NT2/D1 (cell line): Measurements from ENCODE around the gene FSIP1.

Source experiments
- DNase-seq: peaks from one replicate; pipeline ENCODE4 v3.0.0-alpha.2; 2011; ENCODE audit warnings: low read depth, low spot score
- H3K27me3 ChIP-seq: 2 replicates; pipeline ENCODE4 v1.6.0; 2011; ENCODE audit warnings: mild to moderate bottlenecking; ENCODE audit not compliant: insufficient read length, insufficient read depth
- H3K36me3 ChIP-seq: 2 replicates; pipeline ENCODE4 v1.6.1; 2011; ENCODE audit warnings: mild to moderate bottlenecking, low read length, mixed read lengths; ENCODE audit not compliant: insufficient read depth, insufficient read length
- H3K4me1 ChIP-seq: 2 replicates; pipeline ENCODE4 v1.5.1; 2011; ENCODE audit not compliant: insufficient read depth, insufficient read length
- H3K4me3 ChIP-seq: 2 replicates; pipeline ENCODE4 v1.5.1; 2011; ENCODE audit warnings: low read depth; ENCODE audit not compliant: insufficient read length
- H3K9ac ChIP-seq: 2 replicates; pipeline ENCODE4 v1.6.0; 2011; ENCODE audit warnings: low read depth; ENCODE audit not compliant: insufficient read length
- H3K9me3 ChIP-seq: 2 replicates; pipeline ENCODE4 v1.5.1; 2011; ENCODE audit warnings: mild to moderate bottlenecking, low read length; ENCODE audit not compliant: insufficient read depth
- SUZ12 ChIP-seq: IDR thresholded peaks from 2 replicates; pipeline ENCODE4 v1.6.1; 2011; ENCODE audit not compliant: insufficient read length, insufficient read depth; ENCODE audit errors: extremely low read depth
- YY1 ChIP-seq: IDR thresholded peaks from 2 replicates; pipeline ENCODE4 v1.6.1; 2011; ENCODE audit not compliant: insufficient read length, insufficient read depth
- ZNF274 ChIP-seq: IDR thresholded peaks from 2 replicates; pipeline ENCODE4 v1.6.1; 2011; ENCODE audit warnings: mild to moderate bottlenecking, low read depth, low read length

The FSIP1 gene

GRCh38 chr15:39578851-39579486 is 203.7 kb downstream of the FSIP1 start:
- TF ChIP-seq YY1 = no peak
- no peak for TF ChIP-seq ZNF274
- no peak for TF ChIP-seq SUZ12
- no peak for DNase-seq
- peaks cover 12% of the 10 kb centered on the region for H3K27me3 ChIP-seq
- no peak overlapping the region for H3K4me3 ChIP-seq
- H3K9ac ChIP-seq = no peak overlapping the region
- no peaks in the 10 kb centered on the region for H3K9me3 ChIP-seq
- H3K36me3 ChIP-seq = peaks cover 28% of the 10 kb centered on the region
- H3K4me1 ChIP-seq = peaks cover 9% of the 10 kb centered on the region

DNA sequence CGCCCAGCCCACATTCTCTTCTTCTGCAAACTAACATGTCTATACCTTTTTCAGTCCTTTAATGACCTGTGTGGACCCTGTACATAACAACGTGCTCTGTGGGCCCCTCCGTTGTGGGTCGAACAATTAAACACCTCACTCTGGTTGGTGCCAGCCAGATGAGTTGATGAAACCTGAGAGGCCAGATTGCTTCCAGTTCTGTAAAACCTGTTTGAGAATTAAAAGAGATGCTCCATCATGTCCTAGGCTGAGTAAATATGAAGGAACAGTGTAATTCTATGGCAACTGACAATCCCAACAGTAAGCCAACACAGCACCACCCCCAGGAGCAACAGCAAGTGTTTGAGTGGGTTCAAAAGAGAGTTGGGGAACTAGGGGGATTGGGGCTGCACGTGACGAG is 207.5 kb downstream of the FSIP1 start:
- H3K4me1 ChIP-seq = peaks cover 3% of the 10 kb centered on the region
- no peaks in the 10 kb centered on the region for H3K36me3 ChIP-seq
- H3K9me3 ChIP-seq = no peaks in the 10 kb centered on the region
- no peak overlapping the region for H3K4me3 ChIP-seq
- TF ChIP-seq SUZ12 (no peak), ZNF274 (no peak), YY1 (no peak)
- H3K27me3 ChIP-seq = peaks cover 12% of the 10 kb centered on the region
- DNase-seq = no peak
- H3K9ac ChIP-seq = no peak overlapping the region

DNA sequence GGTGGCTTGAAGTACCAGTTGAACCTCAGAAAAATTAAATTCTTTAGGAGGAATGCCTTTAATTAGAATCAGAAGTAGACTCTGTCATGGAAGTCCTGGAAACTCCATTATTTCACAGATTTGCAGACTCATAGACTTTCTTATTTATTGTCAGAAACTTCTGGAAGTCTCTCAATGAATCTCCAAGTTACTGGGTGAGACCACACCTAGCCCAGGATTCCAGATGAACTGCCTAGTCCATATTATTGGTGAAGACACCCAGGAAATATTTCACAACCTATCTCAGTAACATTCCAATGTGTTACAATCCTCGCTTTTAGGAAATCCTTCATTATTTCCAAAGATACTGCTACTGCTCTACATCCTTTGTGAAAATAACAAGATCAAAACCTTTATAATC is 208.2 kb downstream of the FSIP1 start:
- H3K9ac ChIP-seq = no peak overlapping the region
- peaks cover 2% of the 10 kb centered on the region for H3K4me1 ChIP-seq
- peaks cover 10% of the 10 kb centered on the region for H3K27me3 ChIP-seq
- no peak for DNase-seq
- H3K4me3 ChIP-seq = no peak overlapping the region
- no peak for TF ChIP-seq YY1
- no peak for TF ChIP-seq ZNF274
- TF ChIP-seq SUZ12 = no peak
- no peaks in the 10 kb centered on the region for H3K9me3 ChIP-seq
- H3K36me3 ChIP-seq = no peaks in the 10 kb centered on the region

DNA sequence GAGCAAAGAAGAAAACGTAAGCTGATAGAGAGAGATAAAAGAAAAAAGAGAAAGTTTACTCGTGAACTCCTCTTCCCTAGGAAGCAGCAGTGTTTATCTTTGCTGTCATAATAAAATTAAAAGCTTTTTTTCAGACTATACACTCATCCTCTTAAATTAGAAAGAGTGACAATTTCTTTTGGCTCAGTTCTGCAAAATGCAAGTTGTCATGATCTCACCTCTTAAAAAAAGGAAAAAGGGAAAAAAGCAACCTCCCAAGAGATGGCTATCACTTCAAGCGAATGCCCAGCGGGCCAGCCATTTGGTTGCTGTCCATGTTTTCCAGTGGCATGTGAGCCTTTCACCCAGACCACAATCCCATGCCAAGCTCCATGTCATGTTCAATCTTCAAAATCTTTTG is 208.8 kb downstream of the FSIP1 start:
- TF ChIP-seq YY1 = no peak
- no peak for TF ChIP-seq SUZ12
- TF ChIP-seq ZNF274 = no peak
- Histone ChIP-seq H3K4me1 (no peaks in the 10 kb centered on the region), H3K9me3 (no peaks in the 10 kb centered on the region), H3K36me3 (no peaks in the 10 kb centered on the region), H3K9ac (no peak overlapping the region), H3K27me3 (peaks cover 5% of the 10 kb centered on the region), H3K4me3 (no peak overlapping the region)
- no peak for DNase-seq

DNA sequence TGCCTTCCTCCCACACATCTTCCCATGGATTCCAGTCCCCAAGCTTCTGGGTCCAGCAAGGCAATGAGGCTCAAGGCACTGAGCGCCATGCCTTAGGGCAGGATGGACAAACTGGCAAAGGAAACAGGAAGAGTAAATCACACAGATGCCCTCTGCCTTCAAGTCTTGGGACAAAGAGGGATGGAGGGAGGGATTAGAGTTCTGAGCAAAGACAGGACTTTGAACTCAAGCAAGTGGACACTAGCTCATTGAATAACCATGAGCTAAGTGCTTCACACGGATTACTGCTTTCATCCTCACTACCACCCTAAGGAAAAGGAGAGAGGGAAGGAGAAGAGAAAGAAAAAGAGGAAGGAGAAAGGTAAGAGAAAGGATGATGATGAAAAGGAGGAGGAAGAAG is 209.4 kb downstream of the FSIP1 start:
- TF ChIP-seq ZNF274 (no peak), SUZ12 (no peak), YY1 (no peak)
- no peak overlapping the region for H3K4me3 ChIP-seq

DNA sequence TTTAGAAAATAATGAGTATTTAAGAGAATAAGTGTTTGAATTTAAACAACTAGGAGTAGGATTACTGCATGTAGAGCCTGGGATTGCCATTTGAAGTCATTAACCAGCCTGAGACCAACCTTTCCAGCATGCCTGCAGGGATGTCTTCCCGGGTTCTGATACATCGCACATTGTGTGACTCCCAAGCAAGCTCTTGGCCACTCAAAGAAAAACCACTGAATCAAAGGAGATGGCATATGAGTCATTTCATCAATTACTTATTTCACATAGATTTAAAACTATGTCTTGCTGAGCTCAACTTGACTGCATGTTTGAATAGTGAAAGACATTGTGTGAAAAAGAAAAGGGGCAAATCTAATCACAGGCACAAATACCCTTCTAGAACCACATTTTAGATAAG is 216.8 kb downstream of the FSIP1 start:
- no peak overlapping the region for H3K9ac ChIP-seq
- H3K4me1 ChIP-seq = no peaks in the 10 kb centered on the region
- no peak for TF ChIP-seq SUZ12
- no peak for TF ChIP-seq ZNF274
- TF ChIP-seq YY1 = no peak
- H3K9me3 ChIP-seq = no peaks in the 10 kb centered on the region
- DNase-seq = no peak
- no peak overlapping the region for H3K4me3 ChIP-seq
- H3K36me3 ChIP-seq = no peaks in the 10 kb centered on the region
- no peaks in the 10 kb centered on the region for H3K27me3 ChIP-seq

More for the DNA sequence above, 209.4 kb downstream of the FSIP1 start:
- Histone ChIP-seq H3K9ac (no peak overlapping the region), H3K27me3 (no peaks in the 10 kb centered on the region), H3K4me1 (no peaks in the 10 kb centered on the region), H3K36me3 (no peaks in the 10 kb centered on the region), H3K9me3 (no peaks in the 10 kb centered on the region)
- no peak for DNase-seq

- Histone ChIP-seq H3K9ac (no peak overlapping the region), H3K36me3 (no peaks in the 10 kb centered on the region), H3K4me3 (no peak overlapping the region), H3K27me3 (no peaks in the 10 kb centered on the region), H3K4me1 (no peaks in the 10 kb centered on the region), H3K9me3 (no peaks in the 10 kb centered on the region)
- DNase-seq = no peak
- TF ChIP-seq YY1 (no peak), SUZ12 (no peak), ZNF274 (no peak)
Observed at GRCh38 chr15:39564972-39565665, 217.5 kb downstream of the FSIP1 start.
